Stimulated activated CD4-positive, alpha-beta T cell treated with anti-CD3 and anti-CD28 coated beads, Interleukin-2, amount 100 ng/mL, for 24 hours (primary cell): Measurements from ENCODE around the gene ABHD16A.

Source experiments
- DNase-seq, 2 donors: peaks; one replicate each; pipeline ENCODE4 v3.0.0-alpha.2; 2020

ABHD16A gene

GRCh38 chr6:31687860-31688693 is 15.0 kb downstream of the ABHD16A start:
- no peak for DNase-seq

DNA sequence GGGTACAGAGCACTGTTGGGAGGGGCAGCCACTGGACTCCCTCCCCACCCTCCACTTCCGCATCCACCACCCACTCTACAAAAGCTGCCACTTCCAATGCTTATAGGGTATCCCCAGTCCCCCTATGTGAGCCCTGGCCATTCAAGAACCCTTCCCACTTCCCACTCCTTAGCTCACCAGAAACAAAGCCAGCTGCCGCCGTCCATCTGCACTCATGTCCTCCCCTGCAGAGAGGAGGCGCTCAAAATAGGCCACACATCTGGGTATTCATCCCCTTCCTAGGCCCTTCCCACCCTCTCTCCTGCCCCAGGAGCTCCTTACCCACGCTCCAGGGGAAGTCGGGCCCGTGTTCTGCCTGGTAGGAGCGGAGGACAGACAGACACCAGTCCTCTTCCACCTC is 15.8 kb downstream of the ABHD16A start:
- no peak for DNase-seq

DNA sequence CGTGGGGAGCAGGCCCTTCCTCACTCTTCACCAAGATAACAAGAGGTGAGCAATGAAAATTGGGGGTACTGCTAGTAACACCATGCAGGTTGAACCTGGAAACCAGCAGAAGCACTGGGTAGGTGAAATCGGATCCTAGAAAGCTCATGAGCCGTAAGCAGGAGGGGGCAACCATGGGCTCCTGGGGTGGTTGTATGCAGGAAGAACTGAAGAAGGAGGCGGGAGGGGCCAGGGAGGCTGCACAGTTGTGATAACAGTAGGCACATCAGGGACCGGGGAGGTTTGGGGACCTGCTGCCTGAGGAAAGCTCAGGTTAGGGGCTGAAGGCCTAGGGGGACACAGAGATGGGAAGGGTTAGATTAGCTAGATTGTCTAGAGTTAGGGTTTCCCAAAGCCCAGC is 16.6 kb downstream of the ABHD16A start:
- DNase-seq: no peak

DNA sequence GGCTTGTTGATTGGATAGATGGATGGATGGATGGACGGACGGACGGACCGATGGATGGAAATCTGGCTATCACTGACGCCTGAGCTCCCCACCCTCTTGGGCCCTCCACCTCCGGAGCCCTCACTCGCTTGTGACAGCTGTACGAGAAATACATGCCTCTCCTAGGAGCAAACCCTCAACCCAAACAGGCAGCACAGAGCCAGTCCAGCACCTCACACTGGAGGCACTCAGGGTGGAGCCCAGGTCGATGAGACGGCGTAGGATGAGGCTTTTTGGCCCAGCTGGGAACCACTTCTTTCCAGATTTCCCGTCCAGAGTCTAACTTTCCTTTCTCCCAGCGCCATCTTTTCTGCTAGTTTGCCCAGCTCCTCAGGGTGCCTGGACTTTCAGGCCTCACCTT is 19.5 kb downstream of the ABHD16A start:
- DNase-seq: no peak

- peak; percentile 54 to 63 for DNase-seq
Observed at GRCh38 chr6:31681135-31681671, 21.9 kb downstream of the ABHD16A start.

GRCh38 chr6:31680226-31681134 is 22.6 kb downstream of the ABHD16A start, which contains the start of gene LY6G5C:
LY6G5C (minus strand) TSS chr6:31681067; CDS start chr6:31680373, 694 bp downstream.
- DNase-seq: peak; percentile 67

- no peak for DNase-seq
Observed at GRCh38 chr6:31677955-31678354, 25.2 kb downstream of the ABHD16A start.

DNA sequence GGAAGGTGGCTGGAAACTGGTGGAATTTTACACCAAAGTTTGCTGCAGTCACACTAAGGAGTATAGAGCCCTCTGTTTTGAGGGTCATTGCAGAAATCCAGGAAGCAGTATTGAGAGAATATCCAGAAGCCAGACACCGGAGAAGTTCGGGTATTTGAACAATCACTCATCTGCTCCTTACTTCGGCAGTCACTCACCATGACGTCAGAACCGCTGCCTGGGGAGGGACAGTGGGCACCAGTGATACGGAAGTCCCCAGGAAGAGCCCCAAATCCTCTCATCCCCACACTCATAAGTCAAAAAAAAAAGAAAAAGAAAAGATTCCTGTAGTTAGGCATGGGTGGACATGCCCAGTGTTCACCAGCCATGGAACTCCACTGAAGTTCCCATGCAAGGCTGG is 26.2 kb downstream of the ABHD16A start:
- no peak for DNase-seq

- no peak for DNase-seq
Observed at GRCh38 chr6:31676322-31676903, 26.7 kb downstream of the ABHD16A start.

DNA sequence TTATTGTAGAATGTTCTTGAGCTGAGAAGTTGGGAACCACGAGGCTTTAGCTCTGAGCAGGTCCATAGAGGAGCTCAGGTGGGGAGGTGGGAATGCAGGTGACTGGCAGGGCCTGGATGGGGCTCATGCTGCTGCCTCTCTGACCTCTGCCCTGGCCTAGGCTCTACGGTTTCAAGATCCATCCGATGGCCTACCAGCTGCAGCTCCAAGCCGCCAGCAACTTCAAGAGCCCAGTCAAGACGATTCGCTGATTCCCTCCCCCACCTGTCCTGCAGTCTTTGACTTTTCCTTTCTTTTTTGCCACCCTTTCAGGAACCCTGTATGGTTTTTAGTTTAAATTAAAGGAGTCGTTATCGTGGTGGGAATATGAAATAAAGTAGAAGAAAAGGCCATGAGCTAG is 33.4 kb downstream of the ABHD16A start, which contains the start of gene LY6G5B:
LY6G5B (plus strand) TSS at position 301 of the 400 bp plus-strand sequence. CDS start 975 bp downstream, outside the sequence.
- no peak for DNase-seq

- no peak for DNase-seq
Observed at GRCh38 chr6:31666337-31666965, 36.7 kb downstream of the ABHD16A start.

DNA sequence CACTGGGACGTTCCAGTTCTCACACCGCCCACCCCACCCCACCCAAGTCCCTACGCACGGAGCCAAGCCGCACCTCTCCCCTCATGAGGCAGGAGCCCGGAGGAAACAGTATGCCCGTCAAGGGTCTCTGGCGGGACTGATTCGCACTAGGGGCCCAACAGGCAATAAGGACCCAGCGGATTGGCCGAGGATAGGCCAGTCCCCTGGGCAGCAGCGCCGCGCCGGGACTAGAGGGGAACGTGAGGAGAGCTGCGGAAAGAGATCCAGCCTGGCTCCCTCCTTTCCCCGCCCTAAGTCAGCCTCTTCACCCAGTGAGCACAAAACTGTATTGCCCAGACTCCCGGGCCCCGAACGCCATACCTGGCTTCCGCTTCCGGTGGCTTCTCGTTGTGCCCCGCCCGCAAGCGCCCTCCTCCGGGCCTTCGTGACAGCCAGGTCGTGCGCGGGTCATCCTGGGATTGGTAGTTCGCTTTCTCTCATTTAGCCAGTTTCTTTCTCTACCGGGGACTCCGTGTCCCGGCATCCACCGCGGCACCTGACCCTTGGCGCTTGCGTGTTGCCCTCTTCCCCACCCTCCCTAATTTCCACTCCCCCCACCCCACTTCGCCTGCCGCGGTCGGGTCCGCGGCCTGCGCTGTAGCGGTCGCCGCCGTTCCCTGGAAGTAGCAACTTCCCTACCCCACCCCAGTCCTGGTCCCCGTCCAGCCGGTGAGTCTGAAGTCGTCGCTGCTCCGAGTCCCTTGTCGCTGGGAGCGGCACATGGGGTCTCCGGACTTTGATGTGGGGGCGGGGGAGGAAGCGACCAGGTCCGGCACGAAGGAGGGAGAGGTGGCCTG is 37.4 kb downstream of the ABHD16A start, which contains the start of gene CSNK2B:
CSNK2B (plus strand) TSS at position 580 of the 836 bp plus-strand sequence. CDS start 752 bp downstream, outside the sequence.
- peak; percentile 97 to 98 for DNase-seq

DNA sequence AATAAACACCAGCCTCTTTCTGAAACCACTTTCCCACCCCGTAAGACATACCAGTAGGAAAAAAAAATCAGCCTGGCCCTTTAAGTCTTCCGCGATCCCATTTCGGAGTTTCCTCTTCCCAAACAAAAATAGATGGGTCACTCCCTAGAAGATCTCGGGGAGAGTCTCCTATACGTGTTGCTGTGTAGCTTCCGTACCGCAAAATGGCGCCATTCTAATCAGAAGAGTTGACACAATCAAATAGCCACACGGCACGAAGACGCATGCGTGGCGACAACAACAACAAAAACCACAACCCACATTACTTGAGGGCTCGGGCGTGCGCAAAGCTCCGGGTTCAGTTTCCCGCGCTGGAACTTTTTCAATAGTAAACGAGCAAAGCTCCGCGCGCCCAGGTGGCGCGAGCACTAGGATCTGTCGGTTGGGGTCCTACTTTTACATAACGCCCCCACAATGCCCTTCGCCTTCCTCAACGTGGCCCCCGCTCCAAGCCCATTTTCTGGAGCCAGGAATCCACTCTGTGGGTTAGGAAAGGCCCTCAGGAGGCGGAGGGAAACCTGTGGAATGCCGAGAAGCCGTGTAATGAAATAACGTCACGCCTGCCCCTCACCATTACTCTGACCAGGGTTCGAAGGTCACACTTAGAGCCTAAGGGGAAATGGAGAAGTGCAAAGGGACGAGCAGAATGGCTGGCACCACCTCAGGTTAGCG is 38.2 kb downstream of the ABHD16A start, which contains the start of gene GPANK1:
GPANK1 (minus strand) TSS at position 208 of the 711 bp plus-strand sequence. CDS start 519 bp downstream, outside the sequence.
- peak; percentile 90 to 91 for DNase-seq

- no peak for DNase-seq
Observed at GRCh38 chr6:31663961-31664789, 38.9 kb downstream of the ABHD16A start.

- DNase-seq: no peak
Observed at GRCh38 chr6:31663126-31663960, 39.8 kb downstream of the ABHD16A start.

DNA sequence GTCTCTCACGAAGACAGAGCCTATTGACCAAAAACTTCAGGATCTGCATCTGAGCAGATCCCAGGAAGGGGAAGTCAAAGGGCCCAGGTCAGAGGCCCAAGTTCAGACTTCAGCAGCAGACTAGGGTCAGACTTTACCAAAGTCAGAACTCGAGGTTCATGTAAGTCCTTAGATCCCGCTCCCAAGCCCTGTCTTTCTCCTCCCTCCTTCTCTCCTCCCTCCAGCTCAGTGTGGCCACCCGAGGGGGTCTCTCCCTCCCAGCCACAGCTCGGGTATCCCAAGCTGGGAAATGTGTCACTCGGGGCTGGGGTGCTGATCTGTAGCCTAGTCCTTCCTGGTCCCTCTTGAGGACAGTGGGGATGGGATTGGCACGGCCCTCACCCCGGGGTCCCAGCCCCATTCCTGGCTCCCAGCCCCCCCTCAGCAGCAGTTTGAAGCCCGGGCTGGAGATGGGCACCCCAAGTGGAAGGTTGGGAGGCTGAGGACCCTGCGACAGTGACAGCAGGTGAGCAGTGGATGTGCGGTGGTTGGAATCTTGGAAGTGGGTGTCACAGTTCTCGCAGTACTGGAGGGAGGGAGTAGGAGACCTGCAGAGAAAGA is 40.9 kb downstream of the ABHD16A start:
- no peak for DNase-seq

GRCh38 chr6:31661262-31662123 is 41.6 kb downstream of the ABHD16A start:
- DNase-seq: no peak
